GM12801 (cell line): Measurements from ENCODE around the gene CLHC1.

Source experiments
- TF ChIP-seq, protein P1 (sequence below): IDR thresholded peaks from one replicate; pipeline ENCODE4 v1.5.1; 2011; ENCODE audit warnings: control low read depth; ENCODE audit not compliant: insufficient read length; ENCODE audit errors: extremely low read depth

Gene CLHC1

DNA sequence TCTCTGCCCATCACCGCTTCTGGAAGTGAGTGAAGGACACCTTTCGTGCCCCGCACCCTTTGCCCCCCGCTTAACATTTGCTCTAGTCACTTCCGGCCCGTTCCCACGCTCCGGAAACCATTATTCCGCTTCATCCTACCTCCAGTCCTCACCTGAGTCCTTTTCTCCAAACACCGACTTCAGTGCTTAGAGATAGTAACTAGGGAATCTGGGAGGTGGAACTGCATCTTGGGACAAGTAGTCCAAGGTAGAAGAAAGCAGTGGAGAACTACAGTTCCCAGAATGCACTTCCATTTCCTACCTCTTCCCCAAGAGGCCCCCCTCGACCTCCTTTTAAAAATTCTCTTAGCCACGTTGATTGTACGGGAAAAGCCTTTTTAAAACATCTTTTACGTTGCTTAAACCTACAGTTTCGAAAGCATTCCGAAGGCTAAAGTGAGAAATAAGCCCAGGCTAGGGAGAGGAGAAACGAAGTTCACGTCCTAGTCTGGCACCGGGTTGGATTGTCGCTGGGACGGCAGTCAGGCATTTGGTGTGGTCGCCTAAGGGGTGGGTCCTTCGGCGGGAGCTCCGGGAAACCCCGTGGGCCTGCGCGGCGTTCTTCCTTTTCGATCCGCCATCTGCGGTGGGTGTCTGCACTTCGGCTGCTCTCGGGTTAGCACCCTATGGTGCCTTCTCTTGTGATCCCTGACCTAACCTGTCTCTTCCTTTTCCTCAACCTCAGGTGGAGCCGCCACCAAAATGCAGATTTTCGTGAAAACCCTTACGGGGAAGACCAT lies at the start of gene CLHC1, which contains the start of gene RPS27A:
CLHC1 (minus strand) TSS at position 210 of the 779 bp plus-strand sequence. CDS start 9,882 bp downstream, outside the sequence.
RPS27A (plus strand) TSS at position 605 of the 779 bp plus-strand sequence; CDS start at position 742, 137 bp downstream.
- TF ChIP-seq, protein P1, sequence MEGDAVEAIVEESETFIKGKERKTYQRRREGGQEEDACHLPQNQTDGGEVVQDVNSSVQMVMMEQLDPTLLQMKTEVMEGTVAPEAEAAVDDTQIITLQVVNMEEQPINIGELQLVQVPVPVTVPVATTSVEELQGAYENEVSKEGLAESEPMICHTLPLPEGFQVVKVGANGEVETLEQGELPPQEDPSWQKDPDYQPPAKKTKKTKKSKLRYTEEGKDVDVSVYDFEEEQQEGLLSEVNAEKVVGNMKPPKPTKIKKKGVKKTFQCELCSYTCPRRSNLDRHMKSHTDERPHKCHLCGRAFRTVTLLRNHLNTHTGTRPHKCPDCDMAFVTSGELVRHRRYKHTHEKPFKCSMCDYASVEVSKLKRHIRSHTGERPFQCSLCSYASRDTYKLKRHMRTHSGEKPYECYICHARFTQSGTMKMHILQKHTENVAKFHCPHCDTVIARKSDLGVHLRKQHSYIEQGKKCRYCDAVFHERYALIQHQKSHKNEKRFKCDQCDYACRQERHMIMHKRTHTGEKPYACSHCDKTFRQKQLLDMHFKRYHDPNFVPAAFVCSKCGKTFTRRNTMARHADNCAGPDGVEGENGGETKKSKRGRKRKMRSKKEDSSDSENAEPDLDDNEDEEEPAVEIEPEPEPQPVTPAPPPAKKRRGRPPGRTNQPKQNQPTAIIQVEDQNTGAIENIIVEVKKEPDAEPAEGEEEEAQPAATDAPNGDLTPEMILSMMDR = no peak

DNA sequence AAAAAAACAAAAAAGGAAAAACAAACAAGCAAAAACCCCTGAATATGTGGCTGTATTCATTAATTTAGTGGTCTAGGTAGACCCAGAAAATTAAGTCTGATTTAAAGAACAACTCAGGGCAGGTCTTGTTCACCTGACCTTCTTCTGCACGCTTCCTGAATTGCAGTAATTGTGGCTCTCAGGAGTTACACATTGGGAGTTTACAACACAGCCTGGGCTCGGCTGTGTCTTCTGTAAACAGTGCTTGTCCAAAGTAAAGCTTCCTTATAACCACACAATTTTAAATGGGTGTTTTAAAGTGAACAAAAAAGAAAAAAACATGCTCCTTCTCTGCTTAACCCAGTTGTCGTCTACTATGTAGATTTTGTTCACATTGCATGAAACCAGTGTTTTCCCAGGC lies 45.2 kb upstream of the CLHC1 start:
- TF ChIP-seq, protein P1 = no peak

DNA sequence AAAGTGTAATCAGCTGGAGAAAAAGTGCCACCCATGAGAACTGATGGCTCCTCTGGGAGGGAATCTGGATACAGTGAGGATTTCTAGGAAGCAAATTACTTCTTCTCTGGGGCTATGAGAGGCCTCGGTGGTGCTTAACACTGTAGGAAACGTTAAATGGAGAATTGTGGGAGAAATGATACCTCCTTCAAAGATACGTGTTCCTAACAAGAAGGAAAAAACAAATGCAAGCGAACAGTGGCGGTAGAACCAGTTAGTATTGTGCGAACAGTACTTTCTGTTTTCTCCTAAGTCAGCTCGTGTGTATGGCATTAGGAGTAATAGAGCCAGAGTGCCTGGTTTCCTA lies 37.5 kb upstream of the CLHC1 start:
- TF ChIP-seq, protein P1 = no peak

DNA sequence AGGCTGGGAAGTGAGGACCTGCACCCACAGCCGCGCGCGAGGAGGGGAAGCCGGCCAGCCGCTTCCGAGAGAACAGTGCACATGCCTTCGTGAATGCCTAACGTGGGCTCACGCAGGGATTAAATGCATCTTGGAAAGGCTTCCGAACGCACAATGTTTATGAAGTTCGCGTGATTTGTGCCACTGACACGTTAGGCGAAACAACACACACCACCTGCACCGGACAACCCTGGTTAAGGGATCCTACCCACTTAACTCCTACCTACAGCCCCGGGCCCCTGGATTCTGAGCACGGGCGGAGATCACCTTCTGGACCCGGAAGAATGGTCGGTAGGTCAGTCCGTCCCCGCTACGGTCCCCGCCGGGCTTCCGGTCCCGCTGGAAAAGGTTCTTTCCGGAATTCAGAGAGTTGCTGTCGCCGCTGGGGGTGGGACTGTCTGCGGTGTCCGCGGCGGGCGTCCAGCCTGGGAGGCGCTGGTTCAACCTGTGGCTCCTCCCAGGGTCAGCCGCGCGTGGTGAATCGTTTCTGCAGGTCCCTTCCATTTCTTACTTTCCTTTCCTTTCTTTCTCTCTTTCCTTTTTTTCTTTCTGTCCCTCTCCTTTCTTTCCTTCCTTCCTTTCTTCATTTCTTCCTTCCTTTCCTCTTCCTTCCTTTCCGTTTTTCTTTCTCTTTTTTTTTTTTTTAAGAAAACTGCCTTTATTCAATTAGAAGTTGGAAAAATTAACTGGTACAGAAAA lies 37.0 kb upstream of the CLHC1 start, which contains the start of gene MTIF2:
MTIF2 (minus strand) TSS at position 325 of the 738 bp plus-strand sequence. CDS start 5,373 bp downstream, outside the sequence.
- TF ChIP-seq, protein P1 = no peak

DNA sequence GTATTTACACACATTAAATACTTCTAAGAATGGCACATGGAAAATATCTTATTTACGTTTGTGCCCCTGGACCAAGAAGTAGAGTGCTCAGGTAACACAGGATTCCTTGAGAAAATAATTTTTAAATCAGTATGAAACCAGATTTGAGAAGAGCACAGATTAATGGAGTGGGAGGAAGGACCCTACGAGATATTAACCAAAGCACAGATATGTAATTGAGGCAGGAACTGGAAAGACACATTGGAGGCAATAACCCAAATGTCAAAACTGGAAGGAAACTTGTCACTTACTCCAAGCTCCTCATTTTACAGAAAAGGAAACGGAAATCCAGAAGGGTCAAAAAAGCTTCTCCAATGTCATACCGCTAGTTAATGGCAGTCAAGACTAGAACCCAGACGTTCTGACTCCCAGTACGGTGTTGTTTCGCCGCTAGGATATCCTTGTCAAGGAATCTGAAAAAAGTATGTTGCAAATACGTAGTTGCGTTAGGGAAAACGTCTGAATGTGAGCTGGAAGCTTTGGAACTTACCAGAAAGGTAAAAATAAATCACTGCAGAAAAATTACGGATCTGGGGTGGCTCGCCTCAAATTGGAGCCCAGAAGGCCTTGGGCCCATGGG lies 36.3 kb upstream of the CLHC1 start:
- TF ChIP-seq, protein P1 = no peak

DNA sequence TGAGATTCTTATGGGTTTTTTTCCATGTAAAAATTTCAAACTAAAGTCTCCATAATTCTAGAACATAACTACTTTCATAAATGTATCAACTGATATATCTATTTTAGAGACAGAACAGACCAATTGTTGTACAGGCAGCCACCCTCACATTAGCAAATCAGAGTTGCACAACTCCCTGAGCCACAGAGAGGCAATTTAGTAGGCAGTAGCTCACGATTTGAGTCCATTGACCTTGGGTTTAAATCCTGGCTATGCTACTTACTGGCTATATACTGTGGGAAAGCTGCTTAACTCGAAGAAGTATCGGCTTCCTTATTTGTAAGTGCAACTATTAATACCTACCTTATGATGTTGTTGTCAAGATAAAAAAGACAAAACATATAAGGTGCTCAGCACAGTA lies 20.7 kb upstream of the CLHC1 start:
- TF ChIP-seq, protein P1 = no peak

DNA sequence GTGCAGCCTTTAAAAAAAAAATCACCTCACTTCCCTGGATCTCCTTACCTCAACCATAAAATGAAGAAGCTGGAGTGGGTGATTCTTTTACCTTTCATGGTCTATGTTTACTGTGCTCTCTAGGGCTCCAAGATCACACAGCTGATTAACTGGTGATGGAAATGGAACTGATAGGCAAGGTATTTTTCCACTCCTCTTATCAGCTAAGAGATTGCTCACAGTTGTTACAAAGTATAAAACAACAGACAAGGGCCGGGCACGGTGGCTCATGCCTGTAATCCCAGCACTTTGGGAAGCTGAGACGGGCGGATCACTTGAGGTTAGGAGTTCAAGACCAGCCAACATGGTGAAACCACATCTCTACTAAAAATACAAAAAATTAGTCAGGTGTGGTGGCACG lies 14.9 kb upstream of the CLHC1 start:
- TF ChIP-seq, protein P1 = no peak
